ENCODE data around the gene FAM187B. TPM values are rescaled to one million over a fixed set of nuclear protein-coding genes. Genes with fewer than 3 reads are reported as not detected.
"Not testable (repeated sequence)": the region's sequence is repeated elsewhere in the genome, so short reads cannot be mapped to it uniquely, and the experiment has no call there.

Gene FAM187B
- total RNA-seq, 1 donor from 2014 or later = not detected

- DNase-seq (ENCODE audit: low read depth, low spot score) = no peak
Measured at GRCh38 chr19:35262101-35262761, 33.7 kb upstream of the FAM187B start.

- DNase-seq (ENCODE audit: low read depth, low spot score) = no peak
Measured at GRCh38 chr19:35261356-35262100, 33.0 kb upstream of the FAM187B start.

GRCh38 chr19:35260694-35261304 is 32.3 kb upstream of the FAM187B start:
- no peak for DNase-seq (ENCODE audit: low read depth, low spot score)

- no peak for DNase-seq (ENCODE audit: low read depth, low spot score)
Measured at GRCh38 chr19:35257113-35257461, 28.5 kb upstream of the FAM187B start.

GRCh38 chr19:35256566-35256965 is 28.0 kb upstream of the FAM187B start:
- no peak for DNase-seq (ENCODE audit: low read depth, low spot score)

- DNase-seq (ENCODE audit: low read depth, low spot score) = no peak
Measured at GRCh38 chr19:35254341-35255297, 26.1 kb upstream of the FAM187B start.

GRCh38 chr19:35253316-35254286 is 25.1 kb upstream of the FAM187B start:
- no peak for DNase-seq (ENCODE audit: low read depth, low spot score)

GRCh38 chr19:35251456-35251855 is 22.9 kb upstream of the FAM187B start:
- DNase-seq (ENCODE audit: low read depth, low spot score) = no peak

- no peak for DNase-seq (ENCODE audit: low read depth, low spot score)
Measured at GRCh38 chr19:35249848-35250711, 21.5 kb upstream of the FAM187B start.

- no peak for DNase-seq (ENCODE audit: low read depth, low spot score)
Measured at GRCh38 chr19:35249146-35249847, 20.8 kb upstream of the FAM187B start.

- no peak for DNase-seq (ENCODE audit: low read depth, low spot score)
Measured at GRCh38 chr19:35248310-35249145, 20.0 kb upstream of the FAM187B start, which contains the start of gene LSR. TSS of gene LSR (plus strand) at chr19:35249002. CDS start at chr19:35249023, 21 bp downstream.

- no peak for DNase-seq (ENCODE audit: low read depth, low spot score)
Measured at GRCh38 chr19:35247526-35248309, 19.2 kb upstream of the FAM187B start.

- no peak for DNase-seq (ENCODE audit: low read depth, low spot score)
Measured at GRCh38 chr19:35246466-35247092, 18.0 kb upstream of the FAM187B start.

GRCh38 chr19:35241417-35241816 is 12.9 kb upstream of the FAM187B start:
- DNase-seq (ENCODE audit: low read depth, low spot score) = no peak

GRCh38 chr19:35240327-35240726 is 11.8 kb upstream of the FAM187B start:
- DNase-seq (ENCODE audit: low read depth, low spot score) = no peak

- DNase-seq (ENCODE audit: low read depth, low spot score) = not testable (repeated sequence)
Measured at GRCh38 chr19:35239597-35239996, 11.1 kb upstream of the FAM187B start.

Data from pulmonary artery endothelial cell (primary cell).